SK-N-MC (cell line): ENCODE data around the gene FOXC1.

Experiments used
- EZH2 ChIP-seq: fragments of 200-600 bp; sonication (generic); IDR thresholded peaks from one replicate; pipeline ENCODE4 v1.6.1; 2017; ENCODE audit warnings: antibody characterized with exemption
- POLR2AphosphoS5 ChIP-seq: IDR thresholded peaks from 2 replicates; pipeline ENCODE4 v1.6.1; 2012; ENCODE audit warnings: mild to moderate bottlenecking, low read depth, low read length, borderline replicate concordance

GRCh38 chr6:1613688-1614447 lies 4.2 kb downstream of the FOXC1 start:
- no peak for TF ChIP-seq POLR2AphosphoS5
- no peak for TF ChIP-seq EZH2
